AG10803 (cell line): ENCODE results near the gene HDGFL2.

ENCODE experiments used
- DNase-seq: peaks from one replicate; pipeline ENCODE4 v3.0.0; 2010; ENCODE audit warnings: low read depth
- H3K4me3 ChIP-seq: 2 replicates; pipeline ENCODE4 v1.5.1; 2011; ENCODE audit warnings: mild to moderate bottlenecking, low read length, control low read depth
- TF ChIP-seq, protein P1 (sequence below): conservative IDR thresholded peaks from 2 replicates; pipeline ENCODE4 v1.5.1; 2011; ENCODE audit warnings: mild to moderate bottlenecking, low read length, control low read depth, inconsistent platforms

Gene HDGFL2

DNA sequence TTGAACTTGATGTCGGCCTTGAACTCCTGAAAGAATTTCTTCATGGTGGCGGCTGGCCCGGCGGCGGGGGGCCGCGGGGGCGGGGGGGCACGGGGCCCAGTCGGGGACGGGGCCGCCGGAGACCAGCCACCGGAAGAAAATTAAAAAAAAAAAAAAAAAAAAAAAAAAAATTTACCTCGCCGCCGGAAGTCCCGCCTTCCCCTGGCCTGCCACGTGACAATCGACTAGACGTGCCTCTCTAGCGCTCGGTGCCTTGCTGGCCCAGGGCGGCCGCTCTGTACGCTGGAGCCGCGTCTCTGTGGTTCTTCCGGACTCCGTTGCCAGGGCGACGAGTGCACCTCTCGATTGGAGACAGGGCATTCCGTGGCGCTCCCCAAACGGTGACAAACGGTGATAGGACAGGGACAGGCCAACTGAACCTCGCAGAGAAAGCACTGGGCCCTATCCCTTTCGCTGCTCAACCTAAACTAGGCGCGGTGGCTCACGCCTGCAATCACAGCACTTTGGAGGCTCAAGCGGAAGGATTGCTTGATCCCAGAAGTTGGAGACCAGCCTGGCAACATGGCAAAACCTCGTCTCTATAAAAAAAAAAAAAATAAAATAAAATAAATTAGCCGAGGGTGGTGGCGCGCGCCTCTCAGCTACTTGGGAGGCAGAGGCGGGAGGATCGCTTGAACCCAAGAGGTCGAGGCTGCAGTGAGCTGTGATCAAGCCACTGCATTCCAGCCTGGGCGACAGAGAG is 14.3 kb upstream of the HDGFL2 start, which contains the start of gene UBXN6:
TSS of gene UBXN6 (minus strand) at position 141 of the 742 bp plus-strand sequence. CDS start at position 44, 97 bp downstream.
- TF ChIP-seq, protein P1, sequence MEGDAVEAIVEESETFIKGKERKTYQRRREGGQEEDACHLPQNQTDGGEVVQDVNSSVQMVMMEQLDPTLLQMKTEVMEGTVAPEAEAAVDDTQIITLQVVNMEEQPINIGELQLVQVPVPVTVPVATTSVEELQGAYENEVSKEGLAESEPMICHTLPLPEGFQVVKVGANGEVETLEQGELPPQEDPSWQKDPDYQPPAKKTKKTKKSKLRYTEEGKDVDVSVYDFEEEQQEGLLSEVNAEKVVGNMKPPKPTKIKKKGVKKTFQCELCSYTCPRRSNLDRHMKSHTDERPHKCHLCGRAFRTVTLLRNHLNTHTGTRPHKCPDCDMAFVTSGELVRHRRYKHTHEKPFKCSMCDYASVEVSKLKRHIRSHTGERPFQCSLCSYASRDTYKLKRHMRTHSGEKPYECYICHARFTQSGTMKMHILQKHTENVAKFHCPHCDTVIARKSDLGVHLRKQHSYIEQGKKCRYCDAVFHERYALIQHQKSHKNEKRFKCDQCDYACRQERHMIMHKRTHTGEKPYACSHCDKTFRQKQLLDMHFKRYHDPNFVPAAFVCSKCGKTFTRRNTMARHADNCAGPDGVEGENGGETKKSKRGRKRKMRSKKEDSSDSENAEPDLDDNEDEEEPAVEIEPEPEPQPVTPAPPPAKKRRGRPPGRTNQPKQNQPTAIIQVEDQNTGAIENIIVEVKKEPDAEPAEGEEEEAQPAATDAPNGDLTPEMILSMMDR = no peak
- peak; percentile 100 for DNase-seq

DNA sequence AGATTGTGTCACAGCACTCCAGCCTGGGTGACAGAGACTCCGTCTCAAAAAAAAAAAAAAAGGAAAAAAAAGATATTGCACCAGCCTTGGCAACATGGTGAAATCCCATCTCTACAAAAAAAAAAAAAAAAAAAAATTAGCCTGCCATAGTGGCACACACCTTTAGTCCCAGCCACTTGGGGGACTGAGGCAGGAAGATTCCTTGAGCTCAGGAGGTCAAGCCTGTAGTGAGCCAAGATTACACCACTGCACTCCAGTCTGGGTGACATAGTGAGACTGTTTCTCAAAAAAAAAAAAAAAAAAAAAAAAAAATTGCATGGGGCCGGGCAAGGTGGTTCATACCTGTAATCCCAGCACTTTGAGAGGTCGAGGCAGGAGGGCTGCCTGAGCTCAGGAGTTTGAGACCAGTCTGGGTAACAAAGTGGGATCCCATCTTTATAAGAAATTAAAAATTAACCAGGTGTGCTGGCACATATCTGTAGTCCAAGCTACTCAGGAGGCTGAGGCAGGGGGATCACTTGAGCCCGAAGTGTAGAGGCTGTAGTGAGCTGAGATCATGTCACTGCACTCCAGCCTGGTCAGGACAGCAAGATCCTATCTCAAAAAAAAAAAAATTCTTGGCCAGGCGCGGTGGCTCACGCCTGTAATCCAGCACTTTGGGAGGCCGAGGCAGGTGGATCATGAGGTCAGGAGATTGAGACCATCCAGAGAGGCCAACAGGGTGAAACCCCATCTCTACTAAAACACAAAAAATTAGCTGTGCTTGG is 7.1 kb upstream of the HDGFL2 start:
- TF ChIP-seq, protein P1 = no peak
- DNase-seq = no peak
- H3K4me3 ChIP-seq = no peak overlapping the region

More for the DNA sequence above, 14.3 kb upstream of the HDGFL2 start, which contains the start of gene UBXN6:
- peak within 1 kb of the TSS; percentile 93 for H3K4me3 ChIP-seq

DNA sequence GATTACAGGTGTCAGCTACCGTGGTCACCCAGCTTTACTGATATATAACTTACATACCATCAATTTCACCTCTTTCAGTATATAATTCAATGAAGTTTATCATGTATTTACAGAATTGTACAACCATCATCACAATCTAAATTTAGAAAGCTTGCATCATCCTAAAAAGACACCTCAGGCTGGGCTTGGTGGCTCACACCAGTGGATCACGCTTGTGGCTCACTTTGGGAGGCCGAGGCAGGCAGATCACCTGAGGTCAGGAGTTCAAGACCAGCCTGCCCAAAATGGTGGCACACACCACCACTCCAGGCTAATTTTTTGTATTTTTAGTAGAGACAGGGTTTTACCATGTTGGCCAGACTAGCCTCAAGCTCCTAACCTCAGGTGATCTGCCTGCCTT is 4.3 kb upstream of the HDGFL2 start:
- TF ChIP-seq, protein P1 = no peak
- H3K4me3 ChIP-seq = no peak overlapping the region
- DNase-seq = no peak

DNA sequence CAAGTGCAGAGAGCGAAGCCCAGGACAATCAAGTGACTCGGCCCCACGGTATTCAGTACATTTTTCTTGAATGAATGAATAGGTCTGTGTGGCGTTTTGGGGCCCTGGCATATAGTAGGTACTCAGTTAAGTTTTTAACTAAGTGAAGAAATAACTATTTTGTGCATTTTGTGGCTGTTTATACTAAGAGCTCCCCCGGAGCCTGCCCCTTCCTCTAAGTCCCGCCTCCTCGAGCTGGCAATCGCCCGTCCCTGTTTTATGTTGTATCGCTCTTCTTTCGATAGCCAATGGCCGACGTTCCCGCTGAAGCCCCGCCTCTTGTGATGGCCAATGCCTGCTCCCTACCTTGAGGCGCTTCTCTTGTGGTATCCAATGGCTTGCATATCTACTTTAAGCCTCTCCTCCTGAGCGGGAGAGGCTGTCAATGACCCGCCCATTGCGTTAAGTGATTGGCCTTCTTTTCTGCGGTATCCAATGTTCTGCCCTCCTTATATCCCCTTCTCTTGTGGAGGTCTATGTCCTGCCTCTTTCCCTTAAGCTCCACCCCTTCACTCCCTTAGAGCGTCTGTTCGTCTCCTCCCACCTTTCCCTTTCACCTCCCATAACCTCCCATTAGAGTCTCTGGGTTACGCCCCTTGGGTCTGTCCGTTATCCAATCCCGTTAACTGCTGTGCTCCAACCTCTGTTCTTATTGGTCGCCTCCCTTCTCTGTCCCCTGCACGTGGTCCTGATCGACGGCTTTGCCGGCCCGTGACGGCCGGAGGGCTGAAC is 509 bp upstream of the HDGFL2 start:
- peak overlapping the region; percentile 71 for H3K4me3 ChIP-seq
- DNase-seq = peak; percentile 100
- TF ChIP-seq, protein P1 = no peak

DNA sequence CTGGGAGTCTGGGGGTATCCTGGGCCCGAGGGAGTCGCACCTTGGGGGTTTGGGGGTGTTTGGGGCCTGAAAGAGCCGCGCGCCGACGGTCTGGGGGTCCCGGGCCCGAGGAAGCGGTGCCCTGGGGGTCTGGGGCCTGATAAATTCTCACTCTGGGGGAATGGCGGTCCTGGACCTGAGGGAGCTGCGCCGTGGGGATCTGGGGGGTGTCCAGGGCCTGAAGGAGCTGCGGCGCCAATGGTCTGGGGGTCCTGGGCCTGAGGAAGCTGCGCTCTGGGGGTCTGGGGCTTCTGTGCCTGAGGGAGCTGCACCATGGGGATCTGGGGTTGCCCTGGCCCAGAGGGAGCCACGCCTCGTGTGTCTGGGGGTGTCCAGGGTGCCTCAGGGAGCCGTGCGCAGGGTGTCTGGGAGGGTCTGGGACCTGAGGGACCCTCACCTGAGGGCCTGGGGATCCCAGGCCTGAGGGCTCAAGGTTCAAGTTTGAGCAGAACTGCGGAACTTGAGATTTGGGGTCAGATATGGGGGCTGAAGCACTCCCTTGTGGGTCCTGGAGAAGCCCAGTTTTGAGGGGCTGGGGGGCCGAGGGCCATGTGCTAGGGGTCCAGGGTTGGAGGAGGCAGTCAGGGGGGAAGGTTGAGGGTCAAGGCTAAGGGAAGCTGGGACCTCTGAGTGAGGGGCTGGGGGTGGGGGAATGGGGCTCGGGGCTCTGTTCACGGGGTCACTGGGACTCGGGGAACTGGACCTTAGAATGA is 1.1 kb downstream of the HDGFL2 start:
- TF ChIP-seq, protein P1 = no peak
- peak overlapping the region; percentile 74 for H3K4me3 ChIP-seq
- no peak for DNase-seq

DNA sequence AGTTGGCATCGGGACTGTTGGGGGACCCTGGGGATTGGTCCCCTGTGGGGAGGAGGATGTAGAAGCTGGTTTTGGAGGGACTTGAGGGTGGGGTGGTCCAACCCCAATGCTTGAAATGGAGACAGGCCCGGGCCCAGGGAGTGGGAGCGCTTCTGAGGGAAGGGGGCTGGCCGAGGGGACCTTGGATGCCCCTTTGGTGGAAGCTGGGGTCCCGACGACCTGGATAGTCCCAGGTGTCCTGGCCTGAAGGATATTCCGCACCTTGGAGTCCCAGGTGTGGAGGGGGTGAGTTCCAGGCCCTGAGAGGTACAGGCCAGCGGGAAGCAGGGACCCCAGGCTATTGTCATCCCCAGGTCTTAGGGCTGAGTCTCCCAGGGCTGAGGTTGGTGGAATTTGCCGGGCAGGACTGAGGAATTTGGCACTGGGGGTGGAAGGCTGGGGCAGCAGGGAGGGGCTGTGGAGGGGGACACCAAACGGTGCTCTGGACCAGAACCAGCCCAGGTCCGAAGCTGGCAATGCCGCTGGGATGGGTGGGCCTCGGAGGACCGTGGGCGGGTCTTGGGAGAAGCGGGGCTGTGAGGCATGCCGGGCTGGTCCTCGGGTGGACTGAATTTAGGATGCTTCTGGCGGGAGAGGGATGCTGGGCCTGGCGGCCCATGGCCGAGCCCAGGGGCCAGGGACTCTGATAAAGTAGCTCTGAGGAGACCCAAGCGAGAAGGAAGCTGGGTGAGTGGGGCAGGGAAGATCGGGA is 1.8 kb downstream of the HDGFL2 start:
- TF ChIP-seq, protein P1 = no peak
- peak; percentile 8 for DNase-seq
- H3K4me3 ChIP-seq = peak overlapping the region; percentile 74
